ENCODE data around the gene AGRN.
"Not testable (repeated sequence)": the region's sequence is repeated elsewhere in the genome, so short reads cannot be mapped to it uniquely, and the experiment has no call there.

AGRN gene

GRCh38 chr1:1083416-1084371, 63.8 kb downstream of the AGRN start:
- DNase-seq: no peak

GRCh38 chr1:1084372-1085170, 64.7 kb downstream of the AGRN start:
- DNase-seq: no peak

DNA sequence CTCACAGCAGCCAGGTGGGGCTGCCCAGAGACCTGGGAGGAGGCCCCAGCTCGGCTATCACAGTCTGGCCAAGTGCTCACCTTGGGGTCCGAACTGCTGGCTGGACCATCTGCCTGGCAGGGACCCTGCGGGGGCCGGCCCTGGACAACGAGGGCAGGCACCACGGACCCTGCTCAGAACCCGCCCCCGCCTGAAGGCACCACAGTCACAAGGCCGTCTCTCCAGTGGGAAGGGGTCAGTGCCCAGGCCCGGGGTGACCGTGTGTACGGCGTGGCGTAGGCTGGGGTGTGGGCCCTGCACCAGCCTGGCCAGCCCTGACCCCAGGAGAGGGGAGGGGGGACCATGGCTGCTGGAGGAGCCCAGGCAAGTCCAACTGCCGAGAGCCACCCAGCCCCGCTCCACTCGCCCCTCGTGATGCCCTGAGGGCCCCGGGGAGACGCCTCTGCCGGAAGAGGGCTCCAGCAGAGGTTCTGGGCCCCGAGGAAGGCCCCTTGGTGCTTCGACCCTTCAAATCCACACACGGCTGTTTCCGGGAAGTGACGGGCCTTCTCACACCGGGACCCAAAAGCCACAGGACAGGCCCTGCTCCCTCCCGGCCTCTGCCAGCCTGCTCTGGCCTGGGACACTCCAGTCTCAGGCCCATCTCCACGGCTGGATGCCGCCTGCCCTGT, 65.4 kb downstream of the AGRN start:
- no peak for DNase-seq

DNA sequence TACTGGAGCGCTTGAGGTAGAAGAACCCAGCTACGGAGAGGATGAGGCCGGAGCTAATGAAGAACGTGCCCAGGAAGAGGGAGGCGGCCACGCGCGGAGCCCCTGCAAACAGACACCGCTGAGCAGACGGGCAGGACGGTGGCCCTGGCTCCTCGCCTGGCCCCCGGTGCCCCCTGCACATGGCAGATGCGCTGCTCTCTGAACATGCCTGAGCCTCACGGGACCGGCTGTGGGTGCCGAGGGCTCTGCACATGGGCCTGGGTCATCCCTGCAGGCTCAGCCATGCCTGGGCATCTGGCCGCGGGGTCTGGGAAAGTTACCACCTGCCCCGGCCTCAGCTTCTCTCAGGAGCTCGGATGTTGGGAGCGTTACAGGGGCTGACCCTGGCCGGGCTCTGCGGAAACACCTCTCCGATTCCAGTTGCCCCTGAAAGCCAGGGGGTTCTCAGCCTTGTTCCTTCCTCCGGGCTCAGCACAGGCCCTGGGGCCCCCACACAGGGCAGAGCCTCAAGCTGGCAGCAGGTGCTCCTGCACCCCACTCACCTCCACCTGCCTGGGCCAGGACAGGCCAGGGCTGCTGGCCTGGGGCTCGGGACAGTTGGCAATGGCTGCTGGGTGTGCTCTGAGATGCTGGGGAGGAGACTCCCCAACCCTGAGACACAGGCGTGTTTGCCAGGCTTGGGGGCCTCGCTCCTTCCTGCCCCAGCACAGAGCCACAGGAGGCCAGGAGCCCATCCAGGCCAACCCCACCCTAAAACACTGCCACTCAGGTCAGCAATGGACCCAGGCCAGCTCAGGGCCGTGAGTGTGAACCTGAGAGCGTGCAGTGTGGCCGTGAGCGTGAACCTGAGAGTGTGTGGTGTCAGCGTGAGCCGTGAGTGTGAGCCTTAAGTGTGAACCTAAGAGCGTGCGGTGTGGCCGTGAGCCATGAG, 66.3 kb downstream of the AGRN start:
- no peak for DNase-seq

DNA sequence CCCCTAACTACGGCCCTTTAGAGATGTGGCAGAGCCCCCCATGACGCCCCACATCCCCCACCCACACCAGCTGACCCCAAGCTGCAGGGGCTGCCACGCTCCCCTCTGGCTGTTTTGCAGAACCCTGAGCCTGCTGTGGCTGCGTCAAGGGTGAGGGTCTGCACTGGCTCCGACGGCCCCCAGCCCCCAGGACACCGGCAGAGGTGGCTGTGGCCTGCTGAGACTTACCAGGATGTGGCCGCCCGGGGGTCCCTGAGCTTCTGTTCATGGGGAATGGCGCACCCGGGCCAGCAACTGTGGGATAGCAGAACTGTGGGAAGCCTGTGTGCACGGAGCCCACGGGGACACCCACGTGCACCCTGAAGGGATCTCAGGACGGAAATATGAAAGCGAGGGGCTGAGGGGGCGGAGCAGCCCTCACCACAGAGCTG, 67.0 kb downstream of the AGRN start:
- no peak for DNase-seq

DNA sequence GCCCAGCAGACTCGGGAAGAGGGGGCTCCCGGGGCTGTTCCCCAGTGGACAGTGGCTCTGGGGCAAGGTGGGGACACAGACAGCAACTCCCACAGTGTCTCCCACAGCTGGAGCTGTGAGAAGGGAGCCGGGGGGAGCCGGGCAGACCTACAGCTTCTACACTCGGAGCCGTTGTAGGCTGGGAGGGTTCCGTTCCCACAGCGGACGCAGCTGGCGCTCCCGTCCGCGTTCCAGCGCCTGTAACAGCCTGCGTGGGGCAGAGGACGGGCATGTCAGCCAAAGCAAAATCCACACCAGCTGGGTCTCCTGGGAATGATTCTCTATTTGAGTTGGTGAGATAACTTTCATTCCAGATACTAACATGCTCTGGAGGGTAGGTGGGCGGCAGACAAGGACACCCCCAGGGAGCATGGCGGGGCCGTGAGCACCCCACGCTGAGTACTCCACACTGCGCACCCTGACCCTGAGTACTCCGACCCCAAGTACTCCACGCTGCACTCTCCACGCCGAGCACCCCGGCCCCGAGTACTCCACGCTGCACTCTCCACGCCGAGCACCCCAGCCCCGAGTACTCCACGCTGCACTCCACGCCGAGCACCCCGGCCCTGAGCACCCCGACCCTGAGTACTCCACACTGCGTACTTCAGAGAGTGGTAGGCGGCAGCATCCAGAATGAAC, 67.6 kb downstream of the AGRN start:
- DNase-seq: no peak

DNA sequence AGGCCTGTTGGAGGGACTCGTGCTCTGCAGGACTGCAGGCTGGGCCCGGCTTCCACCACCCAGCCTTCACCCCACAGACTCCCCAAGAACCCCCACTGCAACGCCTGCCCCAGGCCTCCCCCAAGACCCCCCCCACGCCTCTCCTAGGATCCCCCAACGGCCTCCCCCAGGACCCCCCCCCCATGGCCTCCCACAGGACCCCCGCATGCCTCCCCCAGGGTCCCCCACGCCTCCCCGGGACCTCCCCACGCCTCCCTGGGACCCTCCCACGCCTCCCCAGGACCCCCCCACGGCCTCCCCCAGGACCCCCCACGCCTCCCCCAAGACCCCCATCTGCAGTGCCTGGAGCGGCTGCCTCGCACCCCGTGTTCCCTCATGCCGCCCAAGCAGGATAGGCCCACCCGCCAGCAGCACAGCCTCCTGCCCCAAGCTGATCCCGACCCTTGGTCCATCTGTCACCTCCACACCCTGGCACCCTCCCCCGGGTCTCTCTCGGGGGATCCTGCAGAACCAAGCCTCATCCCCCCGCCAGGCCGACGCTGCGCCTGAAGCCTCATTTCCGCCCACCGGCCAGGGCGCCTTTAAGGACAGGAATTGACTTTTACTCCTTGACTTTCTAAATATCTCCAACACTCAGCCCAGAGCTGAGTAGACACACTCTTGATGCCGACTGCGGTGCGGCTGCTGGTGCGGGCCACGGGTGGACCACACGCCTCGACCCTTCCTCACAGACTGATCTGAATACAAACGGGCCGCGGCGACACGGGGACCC, 68.3 kb downstream of the AGRN start:
- DNase-seq: no peak

DNA sequence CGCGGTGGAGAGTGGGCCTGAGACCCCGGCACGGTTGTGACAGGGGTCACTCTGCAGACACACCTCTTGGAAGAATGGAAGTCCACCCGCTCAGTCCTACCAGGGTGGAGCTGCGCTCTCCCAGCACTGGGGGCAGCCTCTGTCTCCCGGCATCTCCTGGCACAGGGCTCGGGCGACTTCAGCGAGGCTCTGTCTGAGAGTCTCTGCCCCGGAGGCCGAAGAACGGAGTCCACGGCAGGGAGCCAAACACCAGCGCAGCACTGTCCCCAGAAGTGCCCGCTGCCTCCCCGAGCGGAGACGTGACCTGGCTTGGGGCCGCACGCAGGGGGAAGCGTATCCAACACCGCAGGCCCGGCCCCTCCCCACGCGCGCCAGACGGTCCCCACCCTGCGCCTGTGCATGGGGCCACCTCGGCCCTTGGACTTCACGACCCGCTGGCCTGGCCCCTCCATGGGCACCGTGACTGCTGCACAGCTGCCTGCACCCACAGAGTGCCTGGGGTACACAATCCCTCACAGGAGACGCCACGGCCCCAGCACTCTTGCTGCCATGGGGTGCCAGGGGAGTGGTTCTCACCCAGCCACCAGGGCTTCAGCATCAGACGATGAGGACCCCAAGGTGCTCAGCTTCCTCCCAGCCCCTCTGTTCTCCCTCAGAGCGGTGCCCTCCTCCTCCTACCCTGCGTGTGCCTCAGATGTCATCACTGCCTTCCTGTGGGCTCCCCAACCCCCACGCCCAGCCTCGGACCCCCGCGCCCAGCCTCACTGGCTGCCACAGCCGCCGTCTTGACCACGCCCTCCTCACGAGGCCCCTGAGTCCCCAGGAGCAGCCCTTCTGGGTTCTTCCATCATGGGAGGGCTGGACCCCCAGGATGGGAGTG, 69.1 kb downstream of the AGRN start:
- DNase-seq: no peak

- DNase-seq: no peak
Observed at GRCh38 chr1:1089731-1090423, 70.0 kb downstream of the AGRN start.

GRCh38 chr1:1090424-1091343, 70.8 kb downstream of the AGRN start:
- no peak for DNase-seq

DNA sequence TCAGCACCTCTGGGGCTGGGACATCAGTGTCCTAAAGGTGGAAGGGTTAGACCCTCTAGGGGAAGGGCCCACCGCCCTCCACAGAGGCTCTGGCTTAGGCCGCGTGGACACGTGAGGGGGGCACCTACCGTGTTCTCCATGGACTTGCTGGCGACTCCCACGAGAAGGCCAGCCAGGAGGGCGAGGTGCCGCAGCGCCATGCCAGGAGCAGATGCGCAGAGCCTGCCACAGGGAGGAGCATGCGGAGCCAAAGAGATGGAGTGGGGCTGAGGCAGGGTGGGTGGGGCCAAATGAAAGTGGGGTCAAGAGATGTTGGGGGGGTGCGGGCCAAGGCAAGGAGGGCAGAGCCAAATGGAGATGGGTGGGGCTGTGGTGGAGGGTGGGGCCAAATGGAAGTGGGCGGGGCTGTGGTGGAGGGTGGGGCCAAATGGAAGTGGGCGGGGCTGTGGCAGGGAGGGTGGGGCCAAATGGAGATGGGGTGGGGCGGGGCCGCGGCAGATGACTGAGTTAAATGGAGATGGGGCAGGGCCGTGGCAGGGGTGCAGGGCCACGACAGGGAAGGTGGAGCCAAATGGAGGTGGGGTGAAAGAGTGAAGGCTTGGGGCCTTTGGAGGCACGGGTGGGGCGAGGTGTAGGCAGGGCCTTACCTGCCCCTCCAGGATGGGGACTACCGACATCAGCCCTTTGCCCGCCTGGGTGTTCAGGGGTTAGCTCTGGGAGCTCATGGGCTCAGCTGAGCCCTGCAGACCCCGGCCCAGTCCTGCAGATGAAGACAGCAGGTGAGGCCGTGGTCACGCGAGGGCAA, 71.6 kb downstream of the AGRN start:
- no peak for DNase-seq

- no peak for DNase-seq
Observed at GRCh38 chr1:1092149-1092855, 72.4 kb downstream of the AGRN start.

- no peak for DNase-seq
Observed at GRCh38 chr1:1092894-1093609, 73.1 kb downstream of the AGRN start.

DNA sequence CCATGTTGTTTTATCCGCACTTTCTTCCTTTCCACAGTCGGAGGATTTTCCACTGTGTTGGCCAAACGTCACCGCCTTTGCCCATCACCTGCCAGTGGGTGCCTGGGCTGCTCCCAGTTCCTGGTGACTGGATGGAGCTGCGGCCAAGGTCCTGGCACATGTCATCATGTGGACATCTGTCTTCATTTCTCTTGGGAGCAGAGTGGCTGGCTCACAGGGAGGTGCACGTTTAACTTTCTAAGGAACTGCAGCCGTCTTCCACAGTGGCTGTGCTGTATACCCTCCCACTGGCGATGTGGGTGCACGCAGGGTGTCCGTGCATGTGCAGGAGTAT, 73.7 kb downstream of the AGRN start:
- no peak for DNase-seq

DNA sequence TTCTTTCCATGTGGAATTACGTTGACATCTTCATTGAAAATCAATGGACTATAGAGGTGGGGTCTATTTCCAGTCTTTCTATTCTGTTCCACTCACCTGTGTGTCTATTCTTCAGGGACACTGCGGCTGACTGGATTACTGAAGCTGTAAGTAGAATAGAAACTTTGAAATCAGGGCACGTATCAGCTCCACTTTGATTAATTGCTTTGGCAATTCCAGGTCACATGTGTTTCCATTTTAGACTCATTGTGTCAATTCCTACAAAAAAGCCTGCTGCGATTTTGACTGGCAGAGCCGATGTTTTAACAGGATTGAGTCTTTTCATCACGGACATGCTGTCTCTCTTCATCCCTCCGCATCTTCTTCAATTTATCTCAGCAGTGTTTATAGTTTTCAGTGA, 75.1 kb downstream of the AGRN start:
- no peak for DNase-seq

GRCh38 chr1:1096136-1096535, 76.2 kb downstream of the AGRN start:
- DNase-seq: not testable (repeated sequence)
